Heart left ventricle (tissue), 16 donors: ENCODE data around the gene RAVER1. TPM values are rescaled to one million over a fixed set of nuclear protein-coding genes. Genes with fewer than 3 reads are reported as not detected.

Experiments
- ATAC-seq, 4 donors: fragments of 200-7000 bp; cut with Tn5 transposase; one replicate each; pipeline ENCODE4 v1.9.1; 2020 to 2022; ENCODE audit warnings: moderate library complexity in 4 of 4, mild to moderate bottlenecking in 3 of 4, moderate number of reproducible peaks in 1 of 4
- DNase-seq, 5 donors: peaks; one replicate each; pipeline ENCODE4 v3.0.0-alpha.2; 2020
- H3K27ac ChIP-seq, 12 donors: fragments of 200-600 bp; sonication (generic) in 4 of 12; one replicate each; pipeline versions ENCODE4 v1.5.0 to v1.8.0; 2016 to 2022; ENCODE audit warnings: mild to moderate bottlenecking in 2 of 12
- H3K27me3 ChIP-seq, 9 donors: fragments of 200-600 bp; sonication (generic) in 2 of 9; one replicate each; pipeline versions ENCODE4 v1.5.1 to v1.8.0; 2016 to 2022; ENCODE audit warnings: mild to moderate bottlenecking in 3 of 9
- H3K36me3 ChIP-seq, 9 donors: fragments of 200-600 bp; sonication (generic) in 2 of 9; one replicate each; pipeline versions ENCODE4 v1.5.0 to v1.8.0; 2018 to 2022; ENCODE audit warnings: mild to moderate bottlenecking in 2 of 9
- H3K4me1 ChIP-seq, 12 donors: fragments of 200-600 bp; sonication (generic) in 4 of 12; one replicate each; pipeline versions ENCODE4 v1.5.0 to v1.8.0; 2016 to 2022; ENCODE audit warnings: mild to moderate bottlenecking in 3 of 12
- H3K4me3 ChIP-seq, 12 donors: fragments of 200-600 bp; sonication (generic) in 4 of 12; one replicate each; pipeline versions ENCODE4 v1.5.0 to v1.8.0; 2017 to 2022; ENCODE audit warnings: mild to moderate bottlenecking in 9 of 12, moderate library complexity in 4 of 12
- H3K9me3 ChIP-seq, 12 donors: fragments of 200-600 bp; sonication (generic) in 4 of 12; one replicate each; pipeline versions ENCODE4 v1.5.0 to v1.8.0; 2016 to 2022; ENCODE audit warnings: mild to moderate bottlenecking in 1 of 12
- CTCF ChIP-seq, 12 donors: fragments of 200-600 bp; sonication (generic) in 4 of 12; IDR thresholded peaks; one replicate each; pipeline versions ENCODE4 v1.5.0 to v1.8.0; 2018 to 2022; ENCODE audit warnings: antibody characterized with exemption in 12 of 12, mild to moderate bottlenecking in 5 of 12
- POLR2A ChIP-seq, 2 donors: fragments of 450-650 bp; IDR thresholded peaks; one replicate each; pipeline ENCODE4 v1.6.1; 2017; ENCODE audit warnings: antibody characterized with exemption in 2 of 2, mild to moderate bottlenecking in 2 of 2, moderate library complexity in 2 of 2
- WGBS, 4 donors: extraction: QIAGEN DNeasy Blood & Tissue Kit in 2 of 4; methylation state at CpG; one replicate each; pipeline versions ENCODE4 v1.1.5 to v1.1.7; 2013 to 2018; 5-methylcytosine and 5-hydroxymethylcytosine counted together
- intact Hi-C, 10 donors: fragments of 100-400 bp; cut with DNase I; formaldehyde crosslinking; loops; one replicate each; pipeline versions ENCODE4 v1.11.1 to v1.14.2; 2022
- polyA plus RNA-seq, 2 donors: library from polyadenylated mRNA; stranded (reverse); fragments of 200-250 nt; gene quantifications; one replicate each; pipeline ENCODE4 v1.2.3, GENCODE V29; 2013
- total RNA-seq, 9 donors: library from RNA; depleted of rRNA in 2 of 9; stranded (reverse); fragments of >200 nt in 2 of 9; fragmentation: NEBNext Ultra II Directional in 3 of 9; extraction: Animal tissue kit (Norgen Biotek cat#: 25700) in 3 of 9; gene quantifications; one replicate each; pipeline versions ENCODE4 v1.1.0 to v1.2.4, GENCODE V29; 2016 to 2023
- donor health status: ischemic (EF 13 %, LVEDD 7.1; RV severe dilation, severe dysfunction).
- donor health status: healthy with polysubstance abuse.
- donor health status: DM: no; HTN: yes; CAD: no.
- donor health status: DM: no; HTN: no; CAD: no.
- donor health status: ischemic (EF 25% LVEDD 6.9; RV normal size, moderate dysfunction).
- donor health status: ischemic (EF 25% LVEDD 5.7; RV mildly dilated, moderate dysfunction).
- donor health status: healthy.
- donor health status: DM: yes; HTN: yes; CAD: no.
- donor health status: ischemic (EF 35%, LVEDD 5.7; RV mildly dilated, moderate dysfunction).
- donor health status: nonischemic (EF 11% LVEDD 7.7; RV severe dilation, severe dysfunction).
- donor health status: DM: yes; HTN: yes; CAD: no.
- donor health status: PGD.
- donor health status: ischemic (EF 29% LVEDD 5.4; RV normal size, mild dysfunction).
- donor health status: nonischemic (EF 23%, LVEDD 6.1; RV moderate dilation, normal function).

Gene RAVER1
- total and polyA plus RNA-seq, 11 donors = 5.9 to 22.5 (median 14.0) TPM

DNA sequence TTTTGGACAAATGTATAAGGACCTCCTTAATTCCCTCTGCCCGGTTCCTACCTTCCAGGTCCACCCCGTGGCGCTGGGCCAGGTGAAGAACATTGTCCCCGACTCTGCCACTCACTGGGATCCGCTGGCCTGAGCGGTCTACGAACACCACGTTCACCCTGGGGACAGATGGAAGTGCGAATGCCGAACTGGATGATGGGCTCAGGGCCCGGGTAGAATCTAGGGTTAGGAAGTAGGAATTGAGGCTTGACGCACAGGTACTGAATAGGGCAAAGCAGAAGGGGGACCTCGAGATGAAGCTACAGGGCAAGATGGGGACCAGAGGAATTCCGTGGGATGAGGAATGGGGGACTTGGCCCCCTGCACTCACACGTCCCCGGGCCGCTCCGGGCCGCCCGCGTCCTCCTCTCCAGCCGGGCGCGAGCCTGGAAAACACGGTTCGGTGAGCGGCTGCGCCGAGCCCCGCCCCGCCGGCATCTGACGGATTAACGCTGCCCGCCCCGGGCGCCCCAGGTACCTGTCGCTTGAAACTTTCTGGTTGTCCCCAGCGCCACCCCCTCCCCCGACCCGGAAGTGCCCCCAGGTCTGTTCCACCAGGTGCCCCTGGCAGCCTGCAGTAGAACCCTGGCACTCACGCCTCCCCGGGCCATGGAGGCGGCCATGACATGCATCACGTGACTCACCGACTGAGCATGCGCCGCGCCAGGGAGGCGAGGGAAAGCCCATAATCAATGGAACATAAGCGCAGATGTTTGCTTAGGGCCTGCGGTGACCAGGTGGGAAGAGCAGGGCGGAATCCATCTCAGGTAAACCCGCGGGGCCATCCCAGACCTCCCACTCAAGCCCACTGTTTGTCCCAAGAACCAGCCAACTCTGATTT lies 17.8 kb downstream of the RAVER1 start, which contains the start of gene FDX2:
Gene FDX2, minus strand, starts transcription at position 681 of the 880 bp plus-strand sequence. Its CDS starts 19 bp downstream, at position 662.
- H3K4me3 ChIP-seq = peak within 1 kb of the TSS; percentile 52 to 95 (median 80)
- DNase-seq = peak; percentile 84 to 94 (median 90)
- no peaks in the 10 kb centered on the region for H3K9me3 ChIP-seq
- H3K36me3 ChIP-seq = peaks cover 0 to 50% (median 38%) of the 10 kb centered on the region in 9 donors
- 1 to 2% (median 1%) methylated on average over 42 to 55 of the region's 55 CpGs for WGBS, 4 donors
- intact Hi-C loops = loop anchor here in 2 of 10 donors (2.0 to 5.0 kb wide), 2 partner anchors 17 to 47 kb away; partner anchors contain the start of gene RAVER1 (in 1 of the 2)
- H3K4me1 ChIP-seq = peaks cover 0 to 20% (median 13%) of the 10 kb centered on the region in 12 donors
- peak within 1 kb of the TSS in 11 of 12 donors; percentile 12 to 77 (median 46) for H3K27ac ChIP-seq
- TF ChIP-seq CTCF (IDR thresholded peaks at IDR 0.05) = no peak
- TF ChIP-seq POLR2A (IDR thresholded peaks at IDR 0.05) = peak in 1 of 2 donors; percentile 18
- no peaks in the 10 kb centered on the region for H3K27me3 ChIP-seq
- peak; percentile 82 to 95 (median 92) for ATAC-seq

GRCh38 chr19:10309423-10309822 lies 23.9 kb downstream of the RAVER1 start, which contains the start of gene ZGLP1:
TSS of gene ZGLP1 (minus strand) at chr19:10309815.
- intact Hi-C loops = no loop called here
- 92 to 97% (median 94%) methylated on average over 20 to 24 of the region's 24 CpGs for WGBS, 4 donors

GRCh38 chr19:10306327-10306726 lies 27.0 kb downstream of the RAVER1 start:
- Histone ChIP-seq H3K9me3 (no peaks in the 10 kb centered on the region), H3K36me3 (peaks cover 0 to 8% (median 4%) of the 10 kb centered on the region in 9 donors), H3K4me3 (no peak overlapping the region), H3K4me1 (peaks cover 0 to 16% (median 0%) of the 10 kb centered on the region in 12 donors), H3K27ac (no peak overlapping the region), H3K27me3 (peaks cover 0 to 4% (median 0%) of the 10 kb centered on the region in 9 donors)
- WGBS, 4 donors = 94 to 97% (median 95%) methylated on average over 5 of the region's 5 CpGs
- intact Hi-C loops = no loop called here
- ATAC-seq = no peak
- TF ChIP-seq CTCF (IDR thresholded peaks at IDR 0.05) (no peak), POLR2A (IDR thresholded peaks at IDR 0.05) (no peak)
- DNase-seq = no peak

More at GRCh38 chr19:10309423-10309822, 23.9 kb downstream of the RAVER1 start, which contains the start of gene ZGLP1:
- Histone ChIP-seq H3K36me3 (peaks cover 0 to 12% (median 4%) of the 10 kb centered on the region in 9 donors), H3K4me1 (peaks cover 0 to 15% (median 0%) of the 10 kb centered on the region in 12 donors), H3K4me3 (no peak within 1 kb of the TSS), H3K27me3 (no peaks in the 10 kb centered on the region), H3K27ac (no peak within 1 kb of the TSS), H3K9me3 (no peaks in the 10 kb centered on the region)
- TF ChIP-seq POLR2A (IDR thresholded peaks at IDR 0.05) (no peak), CTCF (IDR thresholded peaks at IDR 0.05) (no peak)
- peak in 1 of 4 donors; percentile 7 for ATAC-seq
- no peak for DNase-seq
